ENCODE measurements around the gene IQCF6. TPM values are rescaled to one million over a fixed set of nuclear protein-coding genes. Genes with fewer than 3 reads are reported as not detected.

Gene IQCF6
- total RNA-seq, result not detected

GRCh38 chr3:51779137-51779536 is at the start of gene IQCF6:
Gene IQCF6 (minus strand): TSS chr3:51779237. CDS start chr3:51779224, 13 bp downstream.

Other genes with a start within 250 kb of the IQCF6 start
- gene RAD54L2, start 240.5 kb downstream of the IQCF6 start, total RNA-seq, result 10 to 100 TPM; 30.6 to 31.0 TPM
- gene TEX264, start 108.0 kb downstream of the IQCF6 start, total RNA-seq, result 10 to 100 TPM; 77.3 to 78.1 TPM
- gene GRM2, start 72.2 kb downstream of the IQCF6 start, total RNA-seq, result under 1 TPM; under 0.01 TPM
- gene IQCF2, start 82.4 kb upstream of the IQCF6 start, total RNA-seq, result not detected
- not detected for gene IQCF5, start 96.4 kb upstream of the IQCF6 start, total RNA-seq
- not detected for gene IQCF1, start 124.1 kb upstream of the IQCF6 start, total RNA-seq
- gene RRP9, start 162.7 kb upstream of the IQCF6 start, total RNA-seq, result 10 to 100 TPM; 16.2 to 49.3 TPM
- 10 to 100 TPM; 10.3 to 14.8 TPM for gene PARP3, start 163.1 kb upstream of the IQCF6 start, total RNA-seq
- gene GPR62, start 176.1 kb upstream of the IQCF6 start, total RNA-seq, result under 1 TPM in 1 of 2 donors, not detected in 1; under 0.01 TPM
- gene PCBP4, start 188.2 kb upstream of the IQCF6 start, total RNA-seq, result 10 to 100 TPM; 10.3 to 21.3 TPM
- gene ABHD14B, start 194.8 kb upstream of the IQCF6 start, total RNA-seq, result 10 to 100 TPM; 24.3 to 26.5 TPM
- 1 to 10 TPM; 9.0 to 9.6 TPM for gene ABHD14A, start 195.8 kb upstream of the IQCF6 start, total RNA-seq
- gene ACY1, start 204.3 kb upstream of the IQCF6 start, total RNA-seq, result 10 to 100 TPM; 53.0 to 59.6 TPM
- gene RPL29, start 216.7 kb upstream of the IQCF6 start, total RNA-seq, result 1,000 to 10,000 TPM in 1 of 2 donors, 100 to 1,000 TPM in 1; 900 to 1,242 TPM

Data from melanocyte of skin (primary cell).